GM19468 (cell line): ENCODE results near the gene AKR1B1.
A peak's percentile ranks its signal among the peaks of the same experiment; 100 is the strongest.

ENCODE experiments used
- ATAC-seq: cut with Tn5 transposase; IDR thresholded peaks from one replicate; pipeline ENCODE4 v1.9.1; 2021; ENCODE audit warnings: mild to moderate bottlenecking, moderate library complexity, moderate number of reproducible peaks; ENCODE audit not compliant: unreplicated experiment; ENCODE audit errors: extremely low read depth

Gene AKR1B1

GRCh38 chr7:134448356-134449229 is 10.3 kb downstream of the AKR1B1 start:
- ATAC-seq: no peak

GRCh38 chr7:134447383-134447782 is 11.5 kb downstream of the AKR1B1 start:
- no peak for ATAC-seq

- no peak for ATAC-seq
Observed at GRCh38 chr7:134446923-134447322, 12.0 kb downstream of the AKR1B1 start.

- no peak for ATAC-seq
Observed at GRCh38 chr7:134446446-134446845, 12.5 kb downstream of the AKR1B1 start.

GRCh38 chr7:134444961-134445315 is 14.0 kb downstream of the AKR1B1 start:
- ATAC-seq: no peak

- ATAC-seq: no peak
Observed at GRCh38 chr7:134444198-134444960, 14.5 kb downstream of the AKR1B1 start.

GRCh38 chr7:134443396-134444070 is 15.4 kb downstream of the AKR1B1 start:
- no peak for ATAC-seq

- no peak for ATAC-seq
Observed at GRCh38 chr7:134442441-134443220, 16.3 kb downstream of the AKR1B1 start.

GRCh38 chr7:134441264-134441663 is 17.6 kb downstream of the AKR1B1 start:
- no peak for ATAC-seq

- ATAC-seq: no peak
Observed at GRCh38 chr7:134440476-134440875, 18.4 kb downstream of the AKR1B1 start.

GRCh38 chr7:134440067-134440466 is 18.8 kb downstream of the AKR1B1 start:
- ATAC-seq: no peak

- no peak for ATAC-seq
Observed at GRCh38 chr7:134438946-134439345, 20.0 kb downstream of the AKR1B1 start.

GRCh38 chr7:134435161-134435920 is 23.6 kb downstream of the AKR1B1 start:
- ATAC-seq: no peak

GRCh38 chr7:134434701-134435100 is 24.2 kb downstream of the AKR1B1 start:
- ATAC-seq: no peak

GRCh38 chr7:134433430-134433829 is 25.5 kb downstream of the AKR1B1 start:
- no peak for ATAC-seq

- peak; percentile 87 for ATAC-seq
Observed at GRCh38 chr7:134432296-134433152, 26.4 kb downstream of the AKR1B1 start.

GRCh38 chr7:134431815-134432214 is 27.1 kb downstream of the AKR1B1 start:
- ATAC-seq: no peak

- no peak for ATAC-seq
Observed at GRCh38 chr7:134429481-134429880, 29.4 kb downstream of the AKR1B1 start.
